GM18511 (cell line): ENCODE results near the gene ARSD.
"Not testable (repeated sequence)": the region's sequence is repeated elsewhere in the genome, so short reads cannot be mapped to it uniquely, and the experiment has no call there.

Source experiments
- ATAC-seq: cut with Tn5 transposase; IDR thresholded peaks from one replicate; pipeline ENCODE4 v1.9.1; 2021; ENCODE audit warnings: mild to moderate bottlenecking, moderate library complexity; ENCODE audit not compliant: unreplicated experiment

Gene ARSD

GRCh38 chrX:2897690-2898623 lies 31.2 kb downstream of the ARSD start:
- peak; percentile 80 for ATAC-seq

GRCh38 chrX:2897311-2897689 lies 31.8 kb downstream of the ARSD start:
- ATAC-seq = no peak

- no peak for ATAC-seq
Observed at GRCh38 chrX:2894885-2895292, 34.2 kb downstream of the ARSD start.

GRCh38 chrX:2892816-2893215 lies 36.3 kb downstream of the ARSD start:
- no peak for ATAC-seq

- ATAC-seq = not testable (repeated sequence)
Observed at GRCh38 chrX:2890536-2891460, 38.3 kb downstream of the ARSD start.

- peak; percentile 60 for ATAC-seq
Observed at GRCh38 chrX:2889706-2890490, 39.2 kb downstream of the ARSD start.

GRCh38 chrX:2889045-2889605 lies 40.0 kb downstream of the ARSD start:
- ATAC-seq = no peak

- ATAC-seq = no peak
Observed at GRCh38 chrX:2888309-2888708, 40.8 kb downstream of the ARSD start.

GRCh38 chrX:2883770-2884169 lies 45.4 kb downstream of the ARSD start:
- no peak for ATAC-seq

- no peak for ATAC-seq
Observed at GRCh38 chrX:2879670-2880069, 49.5 kb downstream of the ARSD start.

GRCh38 chrX:2878563-2878962 lies 50.6 kb downstream of the ARSD start:
- no peak for ATAC-seq

- ATAC-seq = no peak
Observed at GRCh38 chrX:2875798-2876399, 53.2 kb downstream of the ARSD start.

- ATAC-seq = no peak
Observed at GRCh38 chrX:2875136-2875481, 54.0 kb downstream of the ARSD start.

GRCh38 chrX:2874222-2875135 lies 54.7 kb downstream of the ARSD start:
- no peak for ATAC-seq

- ATAC-seq = no peak
Observed at GRCh38 chrX:2872671-2873277, 56.4 kb downstream of the ARSD start.

GRCh38 chrX:2871831-2872230 lies 57.3 kb downstream of the ARSD start:
- ATAC-seq = no peak

GRCh38 chrX:2870650-2871049 lies 58.5 kb downstream of the ARSD start:
- no peak for ATAC-seq

GRCh38 chrX:2867206-2867605 lies 61.9 kb downstream of the ARSD start:
- no peak for ATAC-seq

- ATAC-seq = no peak
Observed at GRCh38 chrX:2863646-2864045, 65.5 kb downstream of the ARSD start.
